HepG2 (cell line): ENCODE data around the gene PIP4K2C. TPM values are rescaled to one million over a fixed set of nuclear protein-coding genes. Genes with fewer than 3 reads are reported as not detected.
A peak's percentile ranks its signal among the peaks of the same experiment; 100 is the strongest.

Source experiments
- ARNTL ChIP-seq: sonication (generic); formaldehyde crosslinking; IDR thresholded peaks from 2 replicates; pipeline ENCODE4 v1.4.0; 2020; ENCODE audit warnings: mild to moderate bottlenecking, missing genetic modification reagents
- BRD4 ChIP-seq: sonication (generic); formaldehyde crosslinking; IDR thresholded peaks from 2 replicates; pipeline ENCODE4 v1.4.0; 2020; ENCODE audit warnings: missing genetic modification reagents
- HOXA3 ChIP-seq: sonication (generic); formaldehyde crosslinking; IDR thresholded peaks from 2 replicates; pipeline ENCODE4 v1.5.0; 2020; ENCODE audit warnings: missing genetic modification reagents
- KDM5A ChIP-seq: fragments of 200-600 bp; sonication (generic); IDR thresholded peaks from 2 replicates; pipeline ENCODE4 v1.7.0; 2018; ENCODE audit warnings: antibody characterized with exemption, mild to moderate bottlenecking, low read length, borderline replicate concordance
- MAFG ChIP-seq: sonication (generic); formaldehyde crosslinking; IDR thresholded peaks from 2 replicates; pipeline ENCODE4 v1.5.1; 2020; ENCODE audit warnings: mild to moderate bottlenecking, missing genetic modification reagents
- MATR3 ChIP-seq: sonication (generic); formaldehyde crosslinking; IDR thresholded peaks from 2 replicates; pipeline ENCODE4 v1.4.0; 2020; ENCODE audit warnings: missing genetic modification reagents
- MEIS2 ChIP-seq: sonication (generic); formaldehyde crosslinking; IDR thresholded peaks from 2 replicates; pipeline ENCODE4 v1.9.0; 2021; ENCODE audit warnings: mild to moderate bottlenecking, missing genetic modification reagents
- NCOA2 ChIP-seq: sonication (generic); formaldehyde crosslinking; IDR thresholded peaks from 2 replicates; pipeline ENCODE4 v1.8.0; 2022; ENCODE audit warnings: inconsistent platforms
- POLR2AphosphoS5 ChIP-seq: IDR thresholded peaks from 2 replicates; pipeline ENCODE4 v1.6.1; 2012; ENCODE audit warnings: low read depth, low read length
- RARG ChIP-seq: sonication (generic); formaldehyde crosslinking; IDR thresholded peaks from 2 replicates; pipeline ENCODE4 v1.4.0; 2020; ENCODE audit warnings: low read depth, mild to moderate bottlenecking, missing genetic modification reagents
- RFX1 ChIP-seq: fragments of 450-650 bp; IDR thresholded peaks from 2 replicates; pipeline ENCODE4 v1.6.1; 2017
- SAFB2 ChIP-seq: sonication (generic); formaldehyde crosslinking; IDR thresholded peaks from 2 replicates; pipeline ENCODE4 v1.5.1; 2020; ENCODE audit warnings: missing genetic modification reagents, low read depth, mild to moderate bottlenecking, borderline replicate concordance
- SOX5 ChIP-seq: IDR thresholded peaks from 2 replicates; pipeline ENCODE4 v1.6.1; 2016; ENCODE audit warnings: borderline replicate concordance
- ZFP82 ChIP-seq: sonication (generic); formaldehyde crosslinking; IDR thresholded peaks from 2 replicates; pipeline ENCODE4 v1.5.1; 2020; ENCODE audit warnings: mild to moderate bottlenecking, missing genetic modification reagents, borderline replicate concordance
- ZNF230 ChIP-seq: sonication (generic); formaldehyde crosslinking; IDR thresholded peaks from 2 replicates; pipeline ENCODE4 v1.4.0; 2020; ENCODE audit warnings: mild to moderate bottlenecking, missing genetic modification reagents
- ZNF256 ChIP-seq: sonication (generic); formaldehyde crosslinking; conservative IDR thresholded peaks from 2 replicates; pipeline ENCODE4 v1.4.0; 2020; ENCODE audit warnings: missing genetic modification reagents
- polyA plus RNA-seq, 8 experiments: library from polyadenylated mRNA; depleted of rRNA in 3 of 8; stranded (reverse) in 7 of 8; unstranded in 1 of 8; fragments of >200 nt; fragmentation: Illumina TruSeq in 4 of 8; extraction: Trizol in 4 of 8; gene quantifications; 2 replicates each; pipeline versions ENCODE4 v1.2.1 to v1.2.3, GENCODE V29; 2011 to 2016; ENCODE audit warnings: low read depth in 4 of 8, missing spikeins in 1 of 8, mixed read lengths in 1 of 8; ENCODE audit not compliant: insufficient read depth in 1 of 8
- total RNA-seq, 5 experiments: library from RNA; depleted of rRNA; stranded (reverse); fragments of >200 nt; fragmentation: Illumina TruSeq; extraction: Trizol; gene quantifications; 2 replicates each; pipeline ENCODE4 v1.2.3, GENCODE V29; 2016; ENCODE audit warnings: low read depth in 1 of 5
- TF ChIP-seq, protein P1 (sequence below): sonication (generic); formaldehyde crosslinking; IDR thresholded peaks from 2 replicates; pipeline ENCODE4 v1.9.0; 2022; ENCODE audit warnings: missing genetic modification reagents, mild to moderate bottlenecking, borderline replicate concordance
- TF ChIP-seq, protein P2 (sequence below): sonication (generic); formaldehyde crosslinking; IDR thresholded peaks from 2 replicates; pipeline ENCODE4 v1.4.0; 2020; ENCODE audit warnings: missing genetic modification reagents
- TF ChIP-seq, protein P3 (sequence below): sonication (generic); formaldehyde crosslinking; IDR thresholded peaks from 2 replicates; pipeline ENCODE4 v1.5.0; 2020; ENCODE audit warnings: mild to moderate bottlenecking, missing genetic modification reagents
- TF ChIP-seq, protein P4 (sequence below): sonication (generic); formaldehyde crosslinking; IDR thresholded peaks from 2 replicates; pipeline ENCODE4 v1.5.0; 2020; ENCODE audit warnings: mild to moderate bottlenecking, missing genetic modification reagents

PIP4K2C gene
- total and polyA plus RNA-seq, 2 of the 13 experiments (the other 11 are each of a cell fraction or from before 2014, with no cell fraction given) = 23.3 to 26.4 TPM

- no peak for TF ChIP-seq BRD4 (CRISPR knock-in tag)
- TF ChIP-seq, protein P1, sequence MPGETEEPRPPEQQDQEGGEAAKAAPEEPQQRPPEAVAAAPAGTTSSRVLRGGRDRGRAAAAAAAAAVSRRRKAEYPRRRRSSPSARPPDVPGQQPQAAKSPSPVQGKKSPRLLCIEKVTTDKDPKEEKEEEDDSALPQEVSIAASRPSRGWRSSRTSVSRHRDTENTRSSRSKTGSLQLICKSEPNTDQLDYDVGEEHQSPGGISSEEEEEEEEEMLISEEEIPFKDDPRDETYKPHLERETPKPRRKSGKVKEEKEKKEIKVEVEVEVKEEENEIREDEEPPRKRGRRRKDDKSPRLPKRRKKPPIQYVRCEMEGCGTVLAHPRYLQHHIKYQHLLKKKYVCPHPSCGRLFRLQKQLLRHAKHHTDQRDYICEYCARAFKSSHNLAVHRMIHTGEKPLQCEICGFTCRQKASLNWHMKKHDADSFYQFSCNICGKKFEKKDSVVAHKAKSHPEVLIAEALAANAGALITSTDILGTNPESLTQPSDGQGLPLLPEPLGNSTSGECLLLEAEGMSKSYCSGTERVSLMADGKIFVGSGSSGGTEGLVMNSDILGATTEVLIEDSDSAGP = peak; percentile 11; the same call in 1 of the 2 replicates
- TF ChIP-seq SAFB2 (CRISPR knock-in tag) = no peak
- peak; percentile 73 for TF ChIP-seq HOXA3
- 0 out of 2 replicates have a peak, but pooled peaks have one; percentile 54 for TF ChIP-seq ZNF230
- TF ChIP-seq MATR3 = no peak
- TF ChIP-seq POLR2AphosphoS5 = peak; percentile 66
- peak; percentile 47; the same call in 1 of the 2 replicates for TF ChIP-seq ZFP82 (CRISPR knock-in tag)
- TF ChIP-seq RFX1 = no peak
- TF ChIP-seq, protein P2, sequence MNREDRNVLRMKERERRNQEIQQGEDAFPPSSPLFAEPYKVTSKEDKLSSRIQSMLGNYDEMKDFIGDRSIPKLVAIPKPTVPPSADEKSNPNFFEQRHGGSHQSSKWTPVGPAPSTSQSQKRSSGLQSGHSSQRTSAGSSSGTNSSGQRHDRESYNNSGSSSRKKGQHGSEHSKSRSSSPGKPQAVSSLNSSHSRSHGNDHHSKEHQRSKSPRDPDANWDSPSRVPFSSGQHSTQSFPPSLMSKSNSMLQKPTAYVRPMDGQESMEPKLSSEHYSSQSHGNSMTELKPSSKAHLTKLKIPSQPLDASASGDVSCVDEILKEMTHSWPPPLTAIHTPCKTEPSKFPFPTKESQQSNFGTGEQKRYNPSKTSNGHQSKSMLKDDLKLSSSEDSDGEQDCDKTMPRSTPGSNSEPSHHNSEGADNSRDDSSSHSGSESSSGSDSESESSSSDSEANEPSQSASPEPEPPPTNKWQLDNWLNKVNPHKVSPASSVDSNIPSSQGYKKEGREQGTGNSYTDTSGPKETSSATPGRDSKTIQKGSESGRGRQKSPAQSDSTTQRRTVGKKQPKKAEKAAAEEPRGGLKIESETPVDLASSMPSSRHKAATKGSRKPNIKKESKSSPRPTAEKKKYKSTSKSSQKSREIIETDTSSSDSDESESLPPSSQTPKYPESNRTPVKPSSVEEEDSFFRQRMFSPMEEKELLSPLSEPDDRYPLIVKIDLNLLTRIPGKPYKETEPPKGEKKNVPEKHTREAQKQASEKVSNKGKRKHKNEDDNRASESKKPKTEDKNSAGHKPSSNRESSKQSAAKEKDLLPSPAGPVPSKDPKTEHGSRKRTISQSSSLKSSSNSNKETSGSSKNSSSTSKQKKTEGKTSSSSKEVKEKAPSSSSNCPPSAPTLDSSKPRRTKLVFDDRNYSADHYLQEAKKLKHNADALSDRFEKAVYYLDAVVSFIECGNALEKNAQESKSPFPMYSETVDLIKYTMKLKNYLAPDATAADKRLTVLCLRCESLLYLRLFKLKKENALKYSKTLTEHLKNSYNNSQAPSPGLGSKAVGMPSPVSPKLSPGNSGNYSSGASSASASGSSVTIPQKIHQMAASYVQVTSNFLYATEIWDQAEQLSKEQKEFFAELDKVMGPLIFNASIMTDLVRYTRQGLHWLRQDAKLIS = no peak
- TF ChIP-seq, protein P3, sequence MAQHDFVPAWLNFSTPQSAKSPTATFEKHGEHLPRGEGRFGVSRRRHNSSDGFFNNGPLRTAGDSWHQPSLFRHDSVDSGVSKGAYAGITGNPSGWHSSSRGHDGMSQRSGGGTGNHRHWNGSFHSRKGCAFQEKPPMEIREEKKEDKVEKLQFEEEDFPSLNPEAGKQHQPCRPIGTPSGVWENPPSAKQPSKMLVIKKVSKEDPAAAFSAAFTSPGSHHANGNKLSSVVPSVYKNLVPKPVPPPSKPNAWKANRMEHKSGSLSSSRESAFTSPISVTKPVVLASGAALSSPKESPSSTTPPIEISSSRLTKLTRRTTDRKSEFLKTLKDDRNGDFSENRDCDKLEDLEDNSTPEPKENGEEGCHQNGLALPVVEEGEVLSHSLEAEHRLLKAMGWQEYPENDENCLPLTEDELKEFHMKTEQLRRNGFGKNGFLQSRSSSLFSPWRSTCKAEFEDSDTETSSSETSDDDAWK (CRISPR knock-in tag) = no peak
- TF ChIP-seq RARG = no peak
- TF ChIP-seq MEIS2 (CRISPR knock-in tag) = no peak; the same call in 1 of the 2 replicates
- no peak for TF ChIP-seq NCOA2 (CRISPR knock-in tag)
- no peak for TF ChIP-seq MAFG (CRISPR knock-in tag)
- TF ChIP-seq SOX5 (CRISPR knock-in tag) = no peak
- TF ChIP-seq ZNF256 (CRISPR knock-in tag) = no peak
- TF ChIP-seq KDM5A = peak; percentile 92
- no peak for TF ChIP-seq ARNTL (CRISPR knock-in tag)
- TF ChIP-seq, protein P4, sequence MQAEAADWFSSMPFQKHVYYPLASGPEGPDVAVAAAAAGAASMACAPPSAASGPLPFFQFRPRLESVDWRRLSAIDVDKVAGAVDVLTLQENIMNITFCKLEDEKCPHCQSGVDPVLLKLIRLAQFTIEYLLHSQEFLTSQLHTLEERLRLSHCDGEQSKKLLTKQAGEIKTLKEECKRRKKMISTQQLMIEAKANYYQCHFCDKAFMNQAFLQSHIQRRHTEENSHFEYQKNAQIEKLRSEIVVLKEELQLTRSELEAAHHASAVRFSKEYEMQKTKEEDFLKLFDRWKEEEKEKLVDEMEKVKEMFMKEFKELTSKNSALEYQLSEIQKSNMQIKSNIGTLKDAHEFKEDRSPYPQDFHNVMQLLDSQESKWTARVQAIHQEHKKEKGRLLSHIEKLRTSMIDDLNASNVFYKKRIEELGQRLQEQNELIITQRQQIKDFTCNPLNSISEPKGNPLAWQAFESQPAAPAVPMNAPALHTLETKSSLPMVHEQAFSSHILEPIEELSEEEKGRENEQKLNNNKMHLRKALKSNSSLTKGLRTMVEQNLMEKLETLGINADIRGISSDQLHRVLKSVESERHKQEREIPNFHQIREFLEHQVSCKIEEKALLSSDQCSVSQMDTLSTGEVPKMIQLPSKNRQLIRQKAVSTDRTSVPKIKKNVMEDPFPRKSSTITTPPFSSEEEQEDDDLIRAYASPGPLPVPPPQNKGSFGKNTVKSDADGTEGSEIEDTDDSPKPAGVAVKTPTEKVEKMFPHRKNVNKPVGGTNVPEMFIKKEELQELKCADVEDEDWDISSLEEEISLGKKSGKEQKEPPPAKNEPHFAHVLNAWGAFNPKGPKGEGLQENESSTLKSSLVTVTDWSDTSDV (CRISPR knock-in tag) = no peak
Measured at GRCh38 chr12:57546438-57547287, 44.3 kb upstream of the PIP4K2C start, which contains the start of gene DCTN2 (continued).
